Panc1 (cell line): ENCODE measurements around the gene PTPRA. TPM values are rescaled to one million over a fixed set of nuclear protein-coding genes. Genes with fewer than 3 reads are reported as not detected.

ENCODE experiments used
- ATAC-seq: fragments of 200-7000 bp; cut with Tn5 transposase; 2 replicates; pipeline ENCODE4 v1.9.1; 2020; ENCODE audit warnings: mild to moderate bottlenecking, moderate library complexity
- BruUV-seq: library from RNA; stranded (reverse); fragments of 400-500 nt; replicated peaks from 2 replicates; lab custom pipeline; 2021; lab: Mats Ljungman, UMichigan
- CTCF ChIA-PET: fragments of 300-600 bp; sonication (Branson Sonifier 250); formaldehyde crosslinking; loops from one replicate; lab custom pipeline; 2022; ENCODE audit warnings: antibody characterized with exemption; lab: Charles Lee
- POLR2A ChIA-PET: fragments of 300-600 bp; sonication (Branson Sonifier 250); formaldehyde crosslinking; loops from one replicate; lab custom pipeline; 2022; ENCODE audit warnings: antibody characterized with exemption; lab: Charles Lee
- DNase-seq: peaks from one replicate; pipeline ENCODE4 v3.0.0-alpha.2; 2010; ENCODE audit warnings: low read depth, low spot score
- H3K27ac ChIP-seq: 2 replicates; pipeline ENCODE4 v1.5.1; 2011; ENCODE audit warnings: mild to moderate bottlenecking, low read length, inconsistent platforms
- H3K27me3 ChIP-seq: fragments of 200-500 bp; sonication (Bioruptor generic); 2 replicates; pipeline ENCODE4 v1.6.0; 2014; ENCODE audit warnings: low read length, inconsistent platforms; ENCODE audit not compliant: control insufficient read depth, insufficient read depth
- H3K36me3 ChIP-seq: fragments of 200-500 bp; sonication (Bioruptor generic); 2 replicates; pipeline ENCODE4 v1.5.1; 2014; ENCODE audit warnings: inconsistent platforms, mild to moderate bottlenecking, low read length, moderate library complexity; ENCODE audit not compliant: control insufficient read depth, insufficient read depth
- H3K4me1 ChIP-seq: 2 replicates; pipeline ENCODE4 v1.5.1; 2011; ENCODE audit warnings: inconsistent platforms, mild to moderate bottlenecking, low read length, moderate library complexity; ENCODE audit not compliant: control insufficient read depth, insufficient read depth
- H3K4me3 ChIP-seq, 2 experiments: 2 replicates each; pipeline ENCODE4 v1.5.1; 2011 to 2012; ENCODE audit warnings: low read depth in 2 of 2, low read length in 2 of 2, mild to moderate bottlenecking in 2 of 2, inconsistent platforms in 1 of 2, moderate library complexity in 1 of 2
- H3K9me3 ChIP-seq: fragments of 200-500 bp; sonication (Bioruptor generic); 2 replicates; pipeline ENCODE4 v1.5.1; 2014; ENCODE audit warnings: low read depth, mild to moderate bottlenecking, inconsistent platforms, low read length, moderate library complexity; ENCODE audit not compliant: control insufficient read depth, insufficient read depth
- POLR2AphosphoS5 ChIP-seq: IDR thresholded peaks from 2 replicates; pipeline ENCODE4 v1.6.1; 2012; ENCODE audit warnings: mild to moderate bottlenecking, low read depth, low read length, moderate library complexity
- SIN3A ChIP-seq: IDR thresholded peaks from 2 replicates; pipeline ENCODE4 v1.6.1; 2012; ENCODE audit warnings: low read depth, mild to moderate bottlenecking, low read length, moderate library complexity, borderline replicate concordance; ENCODE audit not compliant: insufficient read depth
- TCF7L2 ChIP-seq: IDR thresholded peaks from 2 replicates; pipeline ENCODE4 v1.6.1; 2011; ENCODE audit warnings: mild to moderate bottlenecking, low read depth, low read length, inconsistent platforms
- in situ Hi-C: cut with HindIII; loops from 2 replicates; pipeline ENCODE4 v1.10.0; 2016; ENCODE audit warnings: low sequenced_read_pairs, low pct_unique_long_range_greater_than_20kb
- intact Hi-C: fragments of 100-400 bp; cut with micrococcal nuclease; formaldehyde crosslinking; loops from one replicate; pipeline ENCODE4 v1.10.0; 2022; ENCODE audit not compliant: unreplicated experiment
- total RNA-seq: library from RNA; stranded (reverse); gene quantifications from one replicate; pipeline ENCODE4 v1.2.1, GENCODE V29; 2021; ENCODE audit not compliant: unreplicated experiment
- TF ChIP-seq, protein P1 (sequence below): fragments of 450-650 bp; IDR thresholded peaks from 2 replicates; pipeline ENCODE4 v1.5.1; 2017; ENCODE audit warnings: mild to moderate bottlenecking
- TF ChIP-seq, protein P2 (sequence below), 2 experiments: IDR thresholded peaks; 2 replicates each; pipeline ENCODE4 v1.6.1; 2011 to 2012; ENCODE audit warnings: low read depth in 2 of 2, control low read depth in 1 of 2, low read length in 1 of 2, mild to moderate bottlenecking in 1 of 2, moderate library complexity in 1 of 2; ENCODE audit not compliant: insufficient read depth in 1 of 2

PTPRA gene
- total RNA-seq, 1 experiment from 2014 or later, result 56.6 TPM

DNA sequence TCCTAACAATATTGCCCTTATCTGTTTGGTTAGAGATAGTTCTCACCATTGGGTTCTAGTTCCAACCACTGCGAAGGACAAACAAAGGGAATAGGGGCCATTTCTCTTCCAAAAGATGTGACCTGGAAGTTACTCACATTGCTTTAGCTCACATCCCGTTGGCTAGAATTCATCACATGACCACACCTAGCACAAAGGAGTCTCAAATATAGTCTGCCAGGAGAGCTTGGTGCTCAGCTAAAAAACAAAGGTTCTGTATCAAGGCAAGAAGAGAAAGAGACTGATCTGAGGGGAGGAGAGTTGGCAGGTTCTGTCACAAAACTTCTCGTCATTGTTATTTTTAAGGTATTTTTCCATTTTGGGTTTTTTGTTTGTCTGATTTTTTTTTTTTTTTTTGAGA lies 100.3 kb downstream of the PTPRA start:
- BruUV-seq, result no TSS peak
- no peaks in the 10 kb centered on the region for H3K27me3 ChIP-seq
- no peaks in the 10 kb centered on the region for H3K4me1 ChIP-seq
- in situ Hi-C loops (no loop called here), intact Hi-C loops (no loop called here)
- H3K4me3 ChIP-seq, result no peak overlapping the region
- no peak for DNase-seq
- no peaks in the 10 kb centered on the region for H3K9me3 ChIP-seq
- CTCF ChIA-PET, result no interaction called here
- ATAC-seq, result no peak
- no peaks in the 10 kb centered on the region for H3K36me3 ChIP-seq
- TF ChIP-seq, protein P1, sequence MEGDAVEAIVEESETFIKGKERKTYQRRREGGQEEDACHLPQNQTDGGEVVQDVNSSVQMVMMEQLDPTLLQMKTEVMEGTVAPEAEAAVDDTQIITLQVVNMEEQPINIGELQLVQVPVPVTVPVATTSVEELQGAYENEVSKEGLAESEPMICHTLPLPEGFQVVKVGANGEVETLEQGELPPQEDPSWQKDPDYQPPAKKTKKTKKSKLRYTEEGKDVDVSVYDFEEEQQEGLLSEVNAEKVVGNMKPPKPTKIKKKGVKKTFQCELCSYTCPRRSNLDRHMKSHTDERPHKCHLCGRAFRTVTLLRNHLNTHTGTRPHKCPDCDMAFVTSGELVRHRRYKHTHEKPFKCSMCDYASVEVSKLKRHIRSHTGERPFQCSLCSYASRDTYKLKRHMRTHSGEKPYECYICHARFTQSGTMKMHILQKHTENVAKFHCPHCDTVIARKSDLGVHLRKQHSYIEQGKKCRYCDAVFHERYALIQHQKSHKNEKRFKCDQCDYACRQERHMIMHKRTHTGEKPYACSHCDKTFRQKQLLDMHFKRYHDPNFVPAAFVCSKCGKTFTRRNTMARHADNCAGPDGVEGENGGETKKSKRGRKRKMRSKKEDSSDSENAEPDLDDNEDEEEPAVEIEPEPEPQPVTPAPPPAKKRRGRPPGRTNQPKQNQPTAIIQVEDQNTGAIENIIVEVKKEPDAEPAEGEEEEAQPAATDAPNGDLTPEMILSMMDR, result no peak
- TF ChIP-seq, protein P2, sequence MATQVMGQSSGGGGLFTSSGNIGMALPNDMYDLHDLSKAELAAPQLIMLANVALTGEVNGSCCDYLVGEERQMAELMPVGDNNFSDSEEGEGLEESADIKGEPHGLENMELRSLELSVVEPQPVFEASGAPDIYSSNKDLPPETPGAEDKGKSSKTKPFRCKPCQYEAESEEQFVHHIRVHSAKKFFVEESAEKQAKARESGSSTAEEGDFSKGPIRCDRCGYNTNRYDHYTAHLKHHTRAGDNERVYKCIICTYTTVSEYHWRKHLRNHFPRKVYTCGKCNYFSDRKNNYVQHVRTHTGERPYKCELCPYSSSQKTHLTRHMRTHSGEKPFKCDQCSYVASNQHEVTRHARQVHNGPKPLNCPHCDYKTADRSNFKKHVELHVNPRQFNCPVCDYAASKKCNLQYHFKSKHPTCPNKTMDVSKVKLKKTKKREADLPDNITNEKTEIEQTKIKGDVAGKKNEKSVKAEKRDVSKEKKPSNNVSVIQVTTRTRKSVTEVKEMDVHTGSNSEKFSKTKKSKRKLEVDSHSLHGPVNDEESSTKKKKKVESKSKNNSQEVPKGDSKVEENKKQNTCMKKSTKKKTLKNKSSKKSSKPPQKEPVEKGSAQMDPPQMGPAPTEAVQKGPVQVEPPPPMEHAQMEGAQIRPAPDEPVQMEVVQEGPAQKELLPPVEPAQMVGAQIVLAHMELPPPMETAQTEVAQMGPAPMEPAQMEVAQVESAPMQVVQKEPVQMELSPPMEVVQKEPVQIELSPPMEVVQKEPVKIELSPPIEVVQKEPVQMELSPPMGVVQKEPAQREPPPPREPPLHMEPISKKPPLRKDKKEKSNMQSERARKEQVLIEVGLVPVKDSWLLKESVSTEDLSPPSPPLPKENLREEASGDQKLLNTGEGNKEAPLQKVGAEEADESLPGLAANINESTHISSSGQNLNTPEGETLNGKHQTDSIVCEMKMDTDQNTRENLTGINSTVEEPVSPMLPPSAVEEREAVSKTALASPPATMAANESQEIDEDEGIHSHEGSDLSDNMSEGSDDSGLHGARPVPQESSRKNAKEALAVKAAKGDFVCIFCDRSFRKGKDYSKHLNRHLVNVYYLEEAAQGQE (IDR thresholded peaks at IDR 0.05; ENCODE audit: insufficient read depth in 1 of 2, low read depth in 2 of 2, low read length in 1 of 2), result no peak
- TF ChIP-seq POLR2AphosphoS5 (no peak), SIN3A (no peak), TCF7L2 (no peak)
- POLR2A ChIA-PET, result no interaction called here
- no peak overlapping the region for H3K27ac ChIP-seq

DNA sequence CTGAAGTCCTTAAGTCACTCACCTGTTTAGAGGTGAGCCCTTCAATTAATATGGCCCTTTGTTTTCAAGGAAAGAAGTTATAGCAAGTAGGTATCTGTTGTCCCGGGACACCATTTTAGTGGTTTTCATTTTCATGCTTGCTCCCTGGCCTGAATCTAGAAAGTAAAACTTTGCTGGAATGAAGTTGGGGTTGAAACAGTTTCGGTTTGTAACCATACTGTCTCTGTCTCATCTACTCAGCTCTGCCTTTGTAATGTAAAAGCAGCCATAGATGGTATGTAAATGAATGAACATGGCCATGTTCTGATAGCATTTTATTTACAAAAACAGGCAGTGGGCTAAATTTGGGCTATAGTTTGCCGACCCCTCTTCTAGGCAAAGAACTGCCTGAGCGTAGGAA lies 105.2 kb downstream of the PTPRA start:
- POLR2A ChIA-PET, result no interaction called here
- H3K36me3 ChIP-seq, result no peaks in the 10 kb centered on the region
- ATAC-seq (no peak), DNase-seq (no peak)
- no peak overlapping the region for H3K4me3 ChIP-seq
- in situ Hi-C loops (no loop called here), intact Hi-C loops (no loop called here)
- CTCF ChIA-PET, result no interaction called here
- H3K9me3 ChIP-seq, result no peaks in the 10 kb centered on the region
- no peaks in the 10 kb centered on the region for H3K4me1 ChIP-seq
- TF ChIP-seq, protein P2 (IDR thresholded peaks at IDR 0.05; ENCODE audit: insufficient read depth in 1 of 2, low read depth in 2 of 2, low read length in 1 of 2), result no peak
- TF ChIP-seq TCF7L2 (no peak), SIN3A (no peak), POLR2AphosphoS5 (no peak)
- TF ChIP-seq, protein P1, result no peak
- no peak overlapping the region for H3K27ac ChIP-seq
- no peaks in the 10 kb centered on the region for H3K27me3 ChIP-seq
- no TSS peak for BruUV-seq
